ENCODE measurements around the gene AP5B1. TPM values are rescaled to one million over a fixed set of nuclear protein-coding genes. Genes with fewer than 3 reads are reported as not detected.

Gene AP5B1
- total RNA-seq, 2 experiments from 2014 or later = 30.9 to 31.1 TPM

DNA sequence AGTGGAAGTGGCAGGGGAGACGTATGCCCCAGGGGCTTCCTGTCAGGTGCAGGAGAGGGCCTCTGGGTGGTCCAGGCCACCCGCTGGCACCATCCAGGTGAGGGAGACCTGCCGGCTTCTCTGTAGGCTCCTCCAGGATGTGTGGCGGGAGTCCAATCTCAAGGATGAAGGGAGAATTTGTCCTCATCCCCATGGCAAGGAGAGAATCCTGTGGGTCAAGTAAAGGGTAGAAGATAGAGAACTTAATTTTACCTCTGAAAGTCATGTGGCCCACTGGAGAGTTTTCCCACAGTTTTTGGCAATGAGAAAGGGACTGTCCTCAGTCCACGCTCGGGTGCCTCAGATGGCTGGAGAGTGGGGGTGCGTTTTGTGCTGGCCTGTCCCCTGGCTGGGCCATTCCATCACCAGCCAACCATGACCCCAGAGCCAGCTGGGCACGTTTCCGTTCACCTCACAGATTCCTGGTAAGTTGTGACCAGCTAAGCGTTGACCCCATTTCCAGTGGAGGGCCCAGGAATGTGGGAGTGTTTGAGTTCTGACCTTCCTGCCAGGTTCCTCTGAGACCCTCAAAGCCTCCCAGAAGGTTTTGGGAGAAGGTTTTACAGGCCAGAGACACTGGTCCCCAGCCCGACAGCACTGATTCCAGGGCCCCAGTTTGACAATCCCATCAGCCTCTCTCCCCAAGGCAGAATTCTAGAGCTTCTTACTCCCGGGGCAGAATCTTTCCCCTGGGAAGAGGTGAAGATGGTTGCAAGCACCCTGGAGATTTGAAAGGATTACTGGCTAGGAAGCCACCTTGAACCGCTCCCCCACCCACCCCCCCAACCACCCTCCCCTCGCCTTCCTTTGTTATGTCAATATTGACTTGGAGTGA lies 8.7 kb upstream of the AP5B1 start:
- Mint-ChIP-seq H3K9me3 (no peaks in the 10 kb centered on the region), H3K36me3 (ENCODE audit: low read depth) (no peaks in the 10 kb centered on the region), H3K27ac (no peak overlapping the region), H3K4me3 (no peak overlapping the region), H3K27me3 (peaks cover 38% of the 10 kb centered on the region), H3K4me1 (ENCODE audit: low read depth) (peaks cover 26% of the 10 kb centered on the region)
- intact Hi-C loops (cut with micrococcal nuclease) = no loop called here
- CTCF ChIA-PET = interaction anchor here (0.8 to 8.3 kb wide), 7 partner anchors 9 to 70 kb away, joined by 3 to 85 read pairs (median 3); partner anchors contain the start of genes AP5B1 and MUS81
- POLR2A ChIA-PET = interaction anchor here (0.5 to 2.7 kb wide), 4 partner anchors 9 to 282 kb away, joined by 3 to 14 read pairs (median 6); partner anchors contain the start of gene AP5B1
- DNase-seq (no peak), ATAC-seq (no peak)
- TF ChIP-seq, protein P1, sequence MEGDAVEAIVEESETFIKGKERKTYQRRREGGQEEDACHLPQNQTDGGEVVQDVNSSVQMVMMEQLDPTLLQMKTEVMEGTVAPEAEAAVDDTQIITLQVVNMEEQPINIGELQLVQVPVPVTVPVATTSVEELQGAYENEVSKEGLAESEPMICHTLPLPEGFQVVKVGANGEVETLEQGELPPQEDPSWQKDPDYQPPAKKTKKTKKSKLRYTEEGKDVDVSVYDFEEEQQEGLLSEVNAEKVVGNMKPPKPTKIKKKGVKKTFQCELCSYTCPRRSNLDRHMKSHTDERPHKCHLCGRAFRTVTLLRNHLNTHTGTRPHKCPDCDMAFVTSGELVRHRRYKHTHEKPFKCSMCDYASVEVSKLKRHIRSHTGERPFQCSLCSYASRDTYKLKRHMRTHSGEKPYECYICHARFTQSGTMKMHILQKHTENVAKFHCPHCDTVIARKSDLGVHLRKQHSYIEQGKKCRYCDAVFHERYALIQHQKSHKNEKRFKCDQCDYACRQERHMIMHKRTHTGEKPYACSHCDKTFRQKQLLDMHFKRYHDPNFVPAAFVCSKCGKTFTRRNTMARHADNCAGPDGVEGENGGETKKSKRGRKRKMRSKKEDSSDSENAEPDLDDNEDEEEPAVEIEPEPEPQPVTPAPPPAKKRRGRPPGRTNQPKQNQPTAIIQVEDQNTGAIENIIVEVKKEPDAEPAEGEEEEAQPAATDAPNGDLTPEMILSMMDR (IDR thresholded peaks at IDR 0.05) = no peak

DNA sequence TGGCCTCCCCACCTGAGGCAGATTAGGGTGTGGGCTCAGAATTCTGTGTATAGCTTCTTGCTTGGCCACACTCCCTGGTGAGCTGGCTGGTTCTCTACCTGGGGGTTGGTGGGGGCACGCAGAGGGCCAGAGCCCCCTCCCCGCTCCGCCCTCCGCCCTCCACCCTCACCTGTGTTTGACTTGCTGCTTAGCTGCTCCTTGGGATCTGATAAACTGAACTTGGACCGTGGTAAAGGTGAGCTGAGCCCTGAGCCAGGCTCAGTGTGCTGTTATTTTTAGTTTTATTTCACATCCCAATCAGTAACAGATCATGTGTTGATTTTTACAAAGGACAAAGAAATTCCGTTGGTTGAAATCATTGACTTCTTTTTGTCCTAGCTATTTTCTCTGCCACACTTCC lies 8.0 kb upstream of the AP5B1 start:
- peaks cover 39% of the 10 kb centered on the region for H3K27me3 Mint-ChIP-seq
- no peaks in the 10 kb centered on the region for H3K36me3 Mint-ChIP-seq (ENCODE audit: low read depth)
- POLR2A ChIA-PET = interaction anchor here (0.5 to 1.2 kb wide), 2 partner anchors 9 to 283 kb away, joined by 3 to 5 read pairs; no protein-coding TSS in a partner anchor

DNA sequence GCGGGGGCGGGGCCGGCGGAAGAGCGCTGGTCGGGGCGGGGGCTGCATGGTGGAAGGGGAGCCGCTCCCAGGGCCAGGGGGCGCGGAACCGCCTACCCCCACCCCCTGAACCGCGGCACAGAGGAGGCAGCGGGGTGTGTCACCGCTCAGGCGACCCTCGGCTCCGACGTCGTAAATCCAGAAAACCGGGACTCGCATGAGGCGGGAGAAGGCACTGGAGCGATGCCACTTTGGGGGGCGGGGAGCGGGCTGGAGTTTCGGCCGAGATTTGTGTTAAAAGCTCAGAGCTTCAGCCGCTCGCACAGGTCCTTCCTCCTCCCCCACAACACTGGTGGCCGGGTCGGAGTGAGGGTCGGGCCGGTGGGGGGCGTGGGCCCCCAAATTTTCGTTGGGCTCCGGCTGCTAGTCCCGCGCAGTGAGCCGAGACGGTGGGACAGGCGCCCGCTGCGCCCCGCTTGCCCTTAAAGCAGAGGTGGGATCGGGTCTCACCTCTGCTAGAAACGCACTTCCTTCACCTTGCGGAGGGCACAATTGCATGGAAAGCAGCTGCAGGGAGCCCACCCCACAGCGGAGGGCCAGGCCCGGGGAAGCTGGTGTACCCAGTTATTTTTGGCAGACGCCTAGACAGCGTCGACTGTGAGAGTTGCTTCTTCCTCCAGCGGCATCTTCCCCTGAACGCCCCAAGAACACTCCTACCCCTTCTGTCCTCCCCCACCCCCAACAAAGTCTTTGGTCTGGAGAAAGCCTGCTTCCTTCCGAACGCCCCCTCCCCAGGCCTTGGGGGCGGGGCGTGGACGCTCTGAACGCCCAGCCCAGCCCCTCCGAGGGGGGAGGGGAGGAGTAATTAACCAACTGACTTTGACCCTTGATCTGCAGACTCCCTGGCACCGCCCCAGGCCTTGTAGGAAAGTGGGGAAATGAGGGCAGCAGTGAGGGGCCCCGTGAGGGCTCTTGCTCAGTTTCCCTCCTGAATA lies 7.2 kb upstream of the AP5B1 start:
- peaks cover 42% of the 10 kb centered on the region for H3K27me3 Mint-ChIP-seq
- TF ChIP-seq, protein P1 (IDR thresholded peaks at IDR 0.05) = no peak
- intact Hi-C loops (cut with micrococcal nuclease) = no loop called here
- no peaks in the 10 kb centered on the region for H3K9me3 Mint-ChIP-seq
- no peak overlapping the region for H3K27ac Mint-ChIP-seq
- POLR2A ChIA-PET = interaction anchor here (0.8 to 1.4 kb wide), 3 partner anchors 8 to 103 kb away, joined by 3 to 5 read pairs (median 3); partner anchors contain the start of gene CCDC85B
- H3K4me3 Mint-ChIP-seq = peak overlapping the region; percentile 45
- no peak for ATAC-seq
- no peak for DNase-seq
- no peaks in the 10 kb centered on the region for H3K36me3 Mint-ChIP-seq (ENCODE audit: low read depth)
- CTCF ChIA-PET = interaction anchor here (0.9 to 8.3 kb wide), 7 partner anchors 8 to 76 kb away, joined by 3 to 85 read pairs (median 4); partner anchors contain the start of genes AP5B1, KAT5 and MUS81
- H3K4me1 Mint-ChIP-seq (ENCODE audit: low read depth) = peaks cover 30% of the 10 kb centered on the region

More for the DNA sequence above, 8.0 kb upstream of the AP5B1 start:
- intact Hi-C loops (cut with micrococcal nuclease) = no loop called here
- TF ChIP-seq, protein P1 (IDR thresholded peaks at IDR 0.05) = no peak
- CTCF ChIA-PET = interaction anchor here (1.3 to 8.3 kb wide), 5 partner anchors 9 to 77 kb away, joined by 3 to 85 read pairs (median 5); partner anchors contain the start of genes AP5B1, KAT5 and MUS81
- ATAC-seq = no peak
- Mint-ChIP-seq H3K27ac (no peak overlapping the region), H3K4me3 (no peak overlapping the region), H3K9me3 (no peaks in the 10 kb centered on the region), H3K4me1 (ENCODE audit: low read depth) (peaks cover 26% of the 10 kb centered on the region)
- no peak for DNase-seq

DNA sequence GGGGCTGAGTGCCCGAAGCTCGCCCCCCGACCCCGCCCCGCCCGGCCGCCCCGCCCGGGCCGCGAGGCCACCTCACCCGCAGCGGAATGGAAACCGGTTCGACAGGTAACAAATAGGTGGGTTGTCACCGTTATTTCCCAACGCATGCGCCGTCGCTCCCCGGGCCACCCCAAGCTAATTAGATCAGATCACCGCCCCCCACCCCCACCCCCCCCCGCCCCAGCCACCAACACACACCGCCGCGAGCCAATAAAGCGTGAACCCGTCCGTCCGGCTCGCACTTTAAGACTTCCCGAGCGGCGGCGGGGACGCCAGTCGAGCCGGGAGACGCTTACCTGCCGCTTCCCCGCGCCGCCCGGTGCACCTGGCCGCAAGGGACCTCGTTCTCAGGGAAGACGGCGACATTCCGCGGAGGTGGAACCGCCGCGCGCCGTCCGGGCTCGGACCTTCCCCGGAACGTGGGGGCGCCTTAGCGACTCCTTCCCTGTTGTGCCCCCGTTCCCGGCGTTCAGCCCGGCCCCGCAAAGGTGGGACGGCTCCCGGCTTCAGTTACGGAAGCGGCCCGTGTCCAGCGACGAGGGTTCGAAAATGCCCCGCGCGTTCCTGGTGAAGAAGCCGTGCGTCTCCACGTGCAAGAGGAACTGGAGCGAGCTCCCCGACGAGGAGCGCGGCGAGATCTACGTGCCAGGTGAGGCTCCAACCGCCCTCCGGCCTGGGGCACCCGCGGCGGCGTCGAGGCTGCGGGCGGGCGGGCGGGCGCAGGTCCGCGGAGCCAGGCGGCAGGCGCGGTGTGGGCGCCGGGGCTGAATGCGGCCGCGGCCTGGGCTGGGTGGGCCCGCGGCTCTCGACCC lies 6.2 kb upstream of the AP5B1 start, which contains the start of gene OVOL1:
Gene OVOL1, plus strand, starts transcription at position 278 of the 851 bp plus-strand sequence. Its CDS starts 311 bp downstream, at position 589.
- Mint-ChIP-seq H3K4me1 (ENCODE audit: low read depth) (peaks cover 29% of the 10 kb centered on the region), H3K4me3 (peak within 1 kb of the TSS; percentile 56), H3K27ac (no peak within 1 kb of the TSS), H3K36me3 (ENCODE audit: low read depth) (no peaks in the 10 kb centered on the region), H3K9me3 (no peaks in the 10 kb centered on the region), H3K27me3 (peaks cover 42% of the 10 kb centered on the region)
- intact Hi-C loops (cut with micrococcal nuclease) = no loop called here
- ATAC-seq (no peak), DNase-seq (no peak)
- CTCF ChIA-PET = interaction anchor here (0.9 to 8.3 kb wide), 3 partner anchors 7 to 42 kb away, joined by 3 to 85 read pairs (median 3); partner anchors contain the start of gene AP5B1
- POLR2A ChIA-PET = interaction anchor here (1.4 kb wide), 1 partner anchor 104 kb away, joined by 3 read pairs; the partner anchor contains the start of gene CCDC85B
- TF ChIP-seq, protein P1 (IDR thresholded peaks at IDR 0.05) = no peak
